GM23248 (cell line): ENCODE data around the gene MID1. TPM values are rescaled to one million over a fixed set of nuclear protein-coding genes. Genes with fewer than 3 reads are reported as not detected.

Experiments used
- DNase-seq: peaks from one replicate; pipeline ENCODE4 v3.0.0-alpha.2; 2015
- H2AFZ ChIP-seq: fragments of 200-600 bp; sonication (generic); 2 replicates; pipeline ENCODE4 v1.6.1; 2016; ENCODE audit warnings: antibody characterized with exemption
- H3F3A ChIP-seq: fragments of 200-600 bp; sonication (generic); 2 replicates; pipeline ENCODE4 v1.6.1; 2016; ENCODE audit warnings: mild to moderate bottlenecking, antibody characterized with exemption, mixed run types; ENCODE audit not compliant: insufficient read depth
- H3K27ac ChIP-seq: fragments of 200-600 bp; sonication (generic); 2 replicates; pipeline ENCODE4 v1.5.1; 2016; ENCODE audit warnings: mild to moderate bottlenecking
- H3K27me3 ChIP-seq: fragments of 200-600 bp; sonication (generic); replicated peaks from 2 replicates; pipeline ENCODE4 v1.6.1; 2016; ENCODE audit warnings: mild to moderate bottlenecking; ENCODE audit not compliant: insufficient read depth
- H3K36me3 ChIP-seq: fragments of 200-600 bp; sonication (generic); 2 replicates; pipeline ENCODE4 v1.6.1; 2016; ENCODE audit warnings: low read depth, mild to moderate bottlenecking
- H3K4me1 ChIP-seq: fragments of 200-600 bp; sonication (generic); 2 replicates; pipeline ENCODE4 v1.6.1; 2016; ENCODE audit warnings: mild to moderate bottlenecking; ENCODE audit not compliant: insufficient read depth
- H3K4me2 ChIP-seq: fragments of 200-600 bp; sonication (generic); one replicate; pipeline ENCODE4 v1.6.1; 2016; ENCODE audit warnings: mild to moderate bottlenecking; ENCODE audit not compliant: unreplicated experiment
- H3K4me3 ChIP-seq: fragments of 200-600 bp; sonication (generic); 2 replicates; pipeline ENCODE4 v1.5.1; 2016; ENCODE audit warnings: mild to moderate bottlenecking
- H3K79me2 ChIP-seq: fragments of 200-600 bp; sonication (generic); 2 replicates; pipeline ENCODE4 v1.6.1; 2016; ENCODE audit warnings: mild to moderate bottlenecking; ENCODE audit not compliant: insufficient read depth
- H3K9ac ChIP-seq: fragments of 200-600 bp; sonication (generic); 2 replicates; pipeline ENCODE4 v1.6.1; 2016; ENCODE audit warnings: mild to moderate bottlenecking
- H3K9me2 ChIP-seq: fragments of 200-600 bp; sonication (generic); 2 replicates; pipeline ENCODE4 v1.6.1; 2016; ENCODE audit warnings: mixed run types, mild to moderate bottlenecking, moderate library complexity; ENCODE audit not compliant: insufficient read depth
- H3K9me3 ChIP-seq: fragments of 200-600 bp; sonication (generic); one replicate; pipeline ENCODE4 v1.6.1; 2017; ENCODE audit warnings: low read depth
- H4K20me1 ChIP-seq: fragments of 200-600 bp; sonication (generic); 2 replicates; pipeline ENCODE4 v1.6.0; 2016; ENCODE audit not compliant: insufficient read depth
- EZH2 ChIP-seq: fragments of 200-600 bp; sonication (generic); IDR thresholded peaks from 2 replicates; pipeline ENCODE4 v1.6.1; 2018; ENCODE audit warnings: antibody characterized with exemption, mild to moderate bottlenecking; ENCODE audit not compliant: insufficient read depth, poor library complexity, severe bottlenecking
- EZH2phosphoT487 ChIP-seq: fragments of 200-600 bp; sonication (generic); IDR thresholded peaks from 2 replicates; pipeline ENCODE4 v1.6.1; 2018; ENCODE audit warnings: antibody characterized with exemption, moderate library complexity, mild to moderate bottlenecking, low read depth; ENCODE audit not compliant: insufficient read depth
- WGBS, 2 experiments: methylation state at CpG; one replicate each; pipeline ENCODE4 v1.1.6; 2015 to 2017; ENCODE audit warnings: low lambda C conversion rate in 2 of 2, low coverage in 1 of 2; ENCODE audit errors: missing lambda C conversion rate in 2 of 2; 5-methylcytosine and 5-hydroxymethylcytosine counted together
- in situ Hi-C: fragments of 300-500 bp; cut with MboI; formaldehyde crosslinking; loops from 2 replicates; pipeline ENCODE4 v1.15.0; 2020
- polyA plus RNA-seq: library from polyadenylated mRNA; unstranded; fragments of >200 nt; fragmentation: Nextera tagmentation; extraction: Ambion mirVana; gene quantifications from 2 replicates; pipeline ENCODE4 v1.2.1, GENCODE V29; 2016
- total RNA-seq: library from RNA; depleted of rRNA; stranded (reverse); fragments of >200 nt; shearing (Covaris generic); gene quantifications from 2 replicates; pipeline ENCODE4 v1.2.3, GENCODE V29; 2014

The MID1 gene
- total and polyA plus RNA-seq, 2 experiments from 2014 or later, result 5.6 to 5.9 TPM

- Histone ChIP-seq H3K36me3 (no peaks in the 10 kb centered on the region), H4K20me1 (no peaks in the 10 kb centered on the region), H3K27me3 (no peaks in the 10 kb centered on the region), H3K9ac (no peak overlapping the region), H3K4me1 (0 out of 2 replicates have a peak, but pooled peaks cover 17% of the 10 kb centered on the region), H2AFZ (no peak overlapping the region), H3K4me2 (no peak overlapping the region), H3K4me3 (no peak overlapping the region), H3K79me2 (no peaks in the 10 kb centered on the region), H3F3A (no peaks in the 10 kb centered on the region), H3K9me2 (no peaks in the 10 kb centered on the region), H3K9me3 (no peaks in the 10 kb centered on the region), H3K27ac (no peak overlapping the region)
- WGBS, 2 experiments, result 10 to 15% methylated on average over 1 of the region's 1 CpG
- DNase-seq, result no peak
- TF ChIP-seq EZH2 (no peak), EZH2phosphoT487 (no peak)
- in situ Hi-C loops, result no loop called here
Measured at GRCh38 chrX:10512258-10512657, 108.1 kb downstream of the MID1 start.

DNA sequence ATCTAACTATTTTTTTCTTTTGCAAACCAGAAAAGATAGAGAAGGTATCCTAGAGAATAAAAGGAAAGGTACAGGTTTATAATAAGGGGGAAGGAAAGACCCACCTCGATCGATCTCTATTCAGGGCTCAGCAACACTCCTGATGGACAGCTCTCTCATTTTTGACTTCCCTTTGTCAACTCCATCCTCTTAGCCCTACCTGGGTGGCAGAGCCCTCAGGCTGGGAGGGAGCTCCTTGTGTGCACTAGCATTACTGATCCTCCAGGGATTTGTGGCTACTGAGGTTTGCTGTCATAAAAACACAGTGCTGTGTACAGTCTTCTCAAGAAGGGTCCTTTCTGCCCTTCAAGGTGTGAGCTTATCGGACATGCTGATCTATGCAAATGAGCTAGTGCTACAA, 111.0 kb downstream of the MID1 start:
- Histone ChIP-seq H4K20me1 (no peaks in the 10 kb centered on the region), H3K4me2 (no peak overlapping the region), H3K27ac (no peak overlapping the region), H3K27me3 (no peaks in the 10 kb centered on the region), H2AFZ (no peak overlapping the region), H3K4me3 (no peak overlapping the region), H3K4me1 (0 out of 2 replicates have a peak, but pooled peaks cover 17% of the 10 kb centered on the region), H3K9ac (no peak overlapping the region), H3K9me2 (no peaks in the 10 kb centered on the region), H3K79me2 (no peaks in the 10 kb centered on the region), H3K36me3 (no peaks in the 10 kb centered on the region), H3K9me3 (no peaks in the 10 kb centered on the region), H3F3A (no peaks in the 10 kb centered on the region)
- in situ Hi-C loops, result no loop called here
- TF ChIP-seq EZH2 (no peak), EZH2phosphoT487 (no peak)
- WGBS, 2 experiments, result 43 to 49% methylated on average over 3 of the region's 3 CpGs
- no peak for DNase-seq

DNA sequence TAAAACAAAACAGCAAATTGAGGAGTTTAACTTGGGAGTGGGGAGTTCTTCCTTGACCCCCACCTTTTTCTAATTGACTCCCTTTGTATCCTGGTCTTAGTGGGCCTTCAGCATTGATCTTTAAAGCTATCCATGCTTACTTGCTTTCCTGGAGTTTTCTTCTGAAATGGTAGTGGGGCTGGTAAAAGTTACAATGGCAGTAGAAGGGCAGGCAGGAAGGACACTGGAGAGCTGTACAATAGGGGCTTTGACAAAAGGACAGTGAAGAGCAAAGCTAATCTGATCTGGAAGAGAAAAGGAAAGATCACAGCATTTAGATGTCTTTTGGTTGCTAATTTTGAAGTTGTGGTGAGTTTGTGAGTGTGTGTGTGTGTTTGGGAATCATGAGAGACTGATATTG, 111.5 kb downstream of the MID1 start:
- Histone ChIP-seq H3K9ac (no peak overlapping the region), H3K4me2 (no peak overlapping the region), H3K4me3 (no peak overlapping the region), H3K36me3 (no peaks in the 10 kb centered on the region), H3K27me3 (no peaks in the 10 kb centered on the region), H3K4me1 (0 out of 2 replicates have a peak, but pooled peaks cover 17% of the 10 kb centered on the region), H3K9me2 (no peaks in the 10 kb centered on the region), H3K79me2 (no peaks in the 10 kb centered on the region), H4K20me1 (no peaks in the 10 kb centered on the region), H3K27ac (no peak overlapping the region), H3F3A (no peaks in the 10 kb centered on the region), H3K9me3 (no peaks in the 10 kb centered on the region), H2AFZ (no peak overlapping the region)
- TF ChIP-seq EZH2 (no peak), EZH2phosphoT487 (no peak)
- in situ Hi-C loops, result no loop called here
- no peak for DNase-seq

- Histone ChIP-seq H3K4me3 (no peak overlapping the region), H3K36me3 (no peaks in the 10 kb centered on the region), H3F3A (no peaks in the 10 kb centered on the region), H3K27me3 (no peaks in the 10 kb centered on the region), H3K9me3 (no peaks in the 10 kb centered on the region), H3K4me2 (peak overlapping the region; percentile 7), H3K27ac (no peak overlapping the region), H3K79me2 (no peaks in the 10 kb centered on the region), H3K4me1 (0 out of 2 replicates have a peak, but pooled peaks cover 17% of the 10 kb centered on the region), H3K9ac (no peak overlapping the region), H4K20me1 (no peaks in the 10 kb centered on the region), H2AFZ (no peak overlapping the region), H3K9me2 (no peaks in the 10 kb centered on the region)
- no peak for DNase-seq
- WGBS, 2 experiments, result 75 to 76% methylated on average over 2 of the region's 2 CpGs
- no peak for TF ChIP-seq EZH2
- TF ChIP-seq EZH2phosphoT487, result no peak
- in situ Hi-C loops, result no loop called here
Measured at GRCh38 chrX:10507876-10508275, 112.5 kb downstream of the MID1 start.

DNA sequence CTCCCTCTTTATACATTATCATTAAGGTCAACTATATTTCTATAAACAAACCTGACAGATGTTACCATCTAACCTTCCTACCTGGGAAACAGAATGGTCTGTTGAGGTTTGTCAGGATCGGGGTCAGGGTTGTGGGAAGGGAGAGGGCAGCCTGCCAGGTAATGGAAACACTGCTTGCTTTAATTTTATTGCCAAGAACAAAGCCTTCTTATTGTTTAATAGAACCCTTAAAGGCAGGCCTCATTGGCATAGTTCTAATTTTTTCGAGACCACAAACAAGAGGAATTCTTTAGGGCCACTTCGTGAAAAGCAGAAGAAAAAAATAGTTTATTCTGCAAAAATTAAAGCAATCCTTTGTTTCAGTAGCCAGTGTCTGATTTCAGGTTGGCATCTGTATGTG, 113.2 kb downstream of the MID1 start:
- no peaks in the 10 kb centered on the region for H3K9me2 ChIP-seq
- no peaks in the 10 kb centered on the region for H3F3A ChIP-seq
- DNase-seq, result no peak
- no peak overlapping the region for H3K4me3 ChIP-seq
- 0 out of 2 replicates have a peak, but pooled peaks cover 13% of the 10 kb centered on the region for H3K4me1 ChIP-seq
- peak overlapping the region; percentile 7 for H3K4me2 ChIP-seq
- in situ Hi-C loops, result no loop called here
- no peak overlapping the region for H2AFZ ChIP-seq
- H3K79me2 ChIP-seq, result no peaks in the 10 kb centered on the region
- no peaks in the 10 kb centered on the region for H3K9me3 ChIP-seq
- no peak overlapping the region for H3K9ac ChIP-seq
- no peak for TF ChIP-seq EZH2
- TF ChIP-seq EZH2phosphoT487, result no peak
- H3K27ac ChIP-seq, result no peak overlapping the region
- no peaks in the 10 kb centered on the region for H3K36me3 ChIP-seq
- no peaks in the 10 kb centered on the region for H4K20me1 ChIP-seq
- no peaks in the 10 kb centered on the region for H3K27me3 ChIP-seq
- WGBS, 2 experiments, result 32 to 33% methylated on average over 3 of the region's 3 CpGs
